T-helper 2 cell treated with Interferon-gamma antibody and Interleukin-4, amounts not matched to agents 5 μg/mL and 100 μg/mL, for 36 hours (primary cell): ENCODE measurements around the gene EID3.
"Not testable (repeated sequence)": the region's sequence is repeated elsewhere in the genome, so short reads cannot be mapped to it uniquely, and the experiment has no call there.

ENCODE experiments used
- DNase-seq: peaks from one replicate; pipeline ENCODE4 v3.0.0; 2021; ENCODE audit warnings: low spot score
- H3K27ac Mint-ChIP-seq: one replicate; pipeline ENCODE4 v1.8.0; 2021; ENCODE audit warnings: mild to moderate bottlenecking, mixed read lengths
- H3K27me3 Mint-ChIP-seq: one replicate; pipeline ENCODE4 v1.8.0; 2021; ENCODE audit warnings: low read depth, mixed read lengths
- H3K36me3 Mint-ChIP-seq: one replicate; pipeline ENCODE4 v1.8.0; 2021; ENCODE audit warnings: low read depth, mixed read lengths
- H3K4me1 Mint-ChIP-seq: one replicate; pipeline ENCODE4 v1.8.0; 2021; ENCODE audit warnings: low read depth, mixed read lengths
- H3K4me3 Mint-ChIP-seq: one replicate; pipeline ENCODE4 v1.8.0; 2022; ENCODE audit warnings: mild to moderate bottlenecking, moderate library complexity, mixed read lengths
- H3K9me3 Mint-ChIP-seq: one replicate; pipeline ENCODE4 v1.8.0; 2021; ENCODE audit warnings: mixed read lengths

Gene EID3

DNA sequence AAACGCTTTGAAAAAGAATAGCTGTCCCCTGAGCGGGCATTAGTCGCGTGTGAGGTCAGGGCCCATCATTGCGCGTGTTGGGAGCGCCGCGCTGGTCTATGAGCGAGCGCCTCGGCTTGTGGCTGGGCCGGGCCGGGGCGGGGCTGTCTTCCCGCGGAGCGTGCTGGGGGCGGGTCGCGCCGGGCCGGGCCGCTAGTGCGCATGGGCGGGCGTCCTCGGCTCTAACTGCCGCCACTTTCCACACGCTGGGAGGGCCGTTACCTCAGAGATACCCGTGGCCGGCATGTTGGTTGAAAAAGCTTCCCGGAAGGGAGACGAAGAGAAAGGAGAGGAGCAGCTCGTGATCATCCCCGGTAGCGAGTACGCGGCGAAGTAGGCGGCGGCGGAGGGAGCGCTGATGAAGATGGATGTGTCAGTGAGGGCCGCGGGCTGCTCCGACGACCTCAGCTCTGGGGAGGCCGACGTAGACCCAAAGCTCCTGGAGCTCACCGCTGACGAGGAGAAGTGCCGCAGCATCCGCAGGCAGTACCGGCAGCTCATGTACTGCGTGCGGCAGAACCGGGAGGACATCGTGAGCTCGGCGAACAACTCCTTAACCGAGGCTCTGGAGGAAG, at the start of gene EID3:
EID3 (plus strand) TSS at position 202 of the 614 bp plus-strand sequence; CDS start at position 398, 196 bp downstream.
- peak within 1 kb of the TSS; percentile 85 for H3K4me3 Mint-ChIP-seq
- peak; percentile 94 for DNase-seq
- H3K4me1 Mint-ChIP-seq = peaks cover 68% of the 10 kb centered on the region
- no peaks in the 10 kb centered on the region for H3K27me3 Mint-ChIP-seq
- peaks cover 35% of the 10 kb centered on the region for H3K36me3 Mint-ChIP-seq
- H3K27ac Mint-ChIP-seq = peak within 1 kb of the TSS; percentile 99
- H3K9me3 Mint-ChIP-seq = no peaks in the 10 kb centered on the region

DNA sequence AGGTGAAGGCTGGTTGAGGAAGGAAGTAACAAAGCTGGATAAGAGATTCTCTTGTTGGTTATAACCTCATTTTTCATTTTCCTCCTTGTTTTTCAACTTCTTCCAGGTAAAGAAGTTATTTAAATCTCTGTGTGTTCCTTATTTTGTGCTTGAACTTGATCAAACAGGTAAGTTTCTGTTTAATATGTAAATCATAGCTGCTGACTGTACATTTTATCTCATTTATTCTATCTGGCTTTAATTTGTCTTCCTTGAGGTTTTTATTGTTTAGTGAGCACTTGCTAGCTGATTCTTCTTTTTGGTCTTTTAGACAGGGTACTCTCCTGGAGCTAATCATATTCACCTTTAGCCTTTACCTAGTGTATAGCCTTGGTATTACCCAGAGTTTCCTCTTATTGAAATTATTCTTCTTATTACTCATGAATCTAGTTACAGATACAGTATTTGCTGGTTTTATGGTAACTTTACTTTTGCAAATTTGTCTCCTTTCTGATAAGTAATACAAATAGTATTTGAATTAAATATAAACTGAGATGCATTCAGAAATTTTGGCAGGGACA, 45.5 kb upstream of the EID3 start:
- no peak for DNase-seq
- no peaks in the 10 kb centered on the region for H3K36me3 Mint-ChIP-seq
- H3K4me3 Mint-ChIP-seq = no peak overlapping the region
- H3K9me3 Mint-ChIP-seq = no peaks in the 10 kb centered on the region
- H3K4me1 Mint-ChIP-seq = no peaks in the 10 kb centered on the region
- H3K27me3 Mint-ChIP-seq = peaks cover 4% of the 10 kb centered on the region
- no peak overlapping the region for H3K27ac Mint-ChIP-seq

DNA sequence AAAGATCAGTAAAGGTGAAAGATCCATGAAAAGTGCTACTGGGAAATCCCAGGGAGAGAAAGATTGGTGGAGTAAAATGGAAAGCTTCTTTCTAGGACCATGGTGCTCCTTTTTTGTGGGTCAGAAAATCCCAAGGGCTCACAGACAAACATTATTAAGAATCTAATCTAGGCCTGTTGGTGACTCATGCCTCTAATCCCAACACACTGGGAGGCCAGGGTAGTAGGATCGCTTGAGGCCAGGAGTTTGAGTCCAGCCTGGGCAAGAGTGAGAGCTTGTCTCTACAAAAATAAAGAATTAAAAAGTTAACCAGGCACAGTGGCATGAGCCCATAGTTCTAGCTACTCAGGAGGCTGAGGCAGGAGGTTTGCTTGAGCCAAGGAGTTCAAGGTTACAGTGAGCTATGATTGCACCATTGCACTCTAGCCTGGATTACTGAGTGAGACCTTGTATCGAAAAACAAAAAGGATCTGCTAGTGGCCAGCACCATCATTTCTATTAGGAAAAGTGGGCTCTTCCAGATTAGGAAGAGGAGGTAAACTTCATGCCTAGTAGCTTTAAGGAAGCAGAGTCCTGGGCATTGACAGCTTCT, 45.0 kb upstream of the EID3 start:
- no peaks in the 10 kb centered on the region for H3K9me3 Mint-ChIP-seq
- H3K27ac Mint-ChIP-seq = no peak overlapping the region
- H3K4me3 Mint-ChIP-seq = no peak overlapping the region

GRCh38 chr12:104263026-104263425, 40.5 kb upstream of the EID3 start:
- Mint-ChIP-seq H3K27me3 (no peaks in the 10 kb centered on the region), H3K27ac (no peak overlapping the region), H3K9me3 (no peaks in the 10 kb centered on the region), H3K36me3 (no peaks in the 10 kb centered on the region), H3K4me3 (no peak overlapping the region), H3K4me1 (peaks cover 4% of the 10 kb centered on the region)
- DNase-seq = no peak

More for the DNA sequence above, 45.0 kb upstream of the EID3 start:
- H3K36me3 Mint-ChIP-seq = no peaks in the 10 kb centered on the region
- H3K4me1 Mint-ChIP-seq = peaks cover 4% of the 10 kb centered on the region
- no peak for DNase-seq
- H3K27me3 Mint-ChIP-seq = peaks cover 4% of the 10 kb centered on the region

DNA sequence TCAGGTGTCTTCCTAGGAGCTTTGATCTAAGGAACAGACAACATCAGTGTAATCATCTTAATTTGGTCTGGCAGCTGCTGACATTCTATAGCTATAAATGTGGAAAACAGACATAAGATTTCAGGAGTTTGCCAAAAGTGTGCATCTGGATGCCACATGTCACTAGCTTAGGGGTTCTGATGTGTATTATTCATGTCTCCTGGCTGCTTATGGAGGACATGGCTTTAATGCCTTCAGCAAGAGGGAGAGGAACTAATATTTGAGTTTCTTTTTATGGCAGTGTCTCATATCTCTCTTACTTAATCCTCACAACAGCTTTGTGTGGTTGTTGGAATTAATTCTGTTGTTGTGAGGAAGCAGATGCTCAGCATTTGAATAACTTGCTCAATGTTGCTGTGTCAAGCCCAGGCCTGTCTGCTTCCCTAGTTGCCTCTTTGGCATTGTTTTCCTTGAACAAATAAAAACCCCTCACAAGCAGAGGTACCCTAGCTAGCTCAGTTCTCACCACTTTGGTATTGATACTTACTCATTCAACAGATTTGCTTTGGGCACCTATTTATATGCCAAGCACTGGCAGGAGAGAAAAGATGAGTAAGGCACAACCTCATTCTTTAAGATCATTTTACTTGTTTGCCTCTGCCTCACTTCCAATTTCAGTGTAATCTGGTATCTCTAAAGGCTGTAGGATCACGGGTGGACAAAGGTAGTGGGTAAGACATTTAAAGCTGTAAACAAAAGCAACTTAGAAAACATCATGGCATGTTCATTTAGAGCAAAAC, 39.8 kb upstream of the EID3 start:
- Mint-ChIP-seq H3K36me3 (no peaks in the 10 kb centered on the region), H3K27ac (no peak overlapping the region), H3K27me3 (no peaks in the 10 kb centered on the region), H3K4me1 (peaks cover 4% of the 10 kb centered on the region), H3K9me3 (no peaks in the 10 kb centered on the region), H3K4me3 (no peak overlapping the region)
- no peak for DNase-seq

GRCh38 chr12:104265436-104265835, 38.1 kb upstream of the EID3 start:
- H3K27me3 Mint-ChIP-seq, DNase-seq, H3K36me3 Mint-ChIP-seq, H3K4me1 Mint-ChIP-seq, H3K9me3 Mint-ChIP-seq, H3K27ac Mint-ChIP-seq, H3K4me3 Mint-ChIP-seq: not testable (repeated sequence)

DNA sequence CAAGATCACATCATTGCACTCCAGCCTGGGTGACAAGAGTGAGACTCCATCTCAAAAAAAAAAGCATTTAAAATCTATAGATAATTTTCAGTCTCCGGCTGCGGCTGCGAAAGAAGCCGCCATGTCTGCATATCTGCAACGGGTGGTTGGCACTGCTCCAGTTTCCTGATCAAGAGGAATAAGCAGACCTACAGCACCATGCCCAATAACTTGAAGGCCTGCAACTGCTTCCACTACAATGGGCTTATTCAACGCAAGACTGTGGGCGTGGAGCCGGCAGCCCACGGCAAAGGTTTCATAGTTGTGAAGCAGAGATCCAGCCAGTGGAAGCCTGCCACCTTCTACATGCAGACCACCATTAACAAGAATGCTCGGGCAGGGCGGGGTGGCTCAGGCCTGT, 30.6 kb upstream of the EID3 start:
- Mint-ChIP-seq H3K27ac (no peak overlapping the region), H3K4me1 (peaks cover 9% of the 10 kb centered on the region), H3K4me3 (no peak overlapping the region)

GRCh38 chr12:104273503-104273902, 30.0 kb upstream of the EID3 start:
- Mint-ChIP-seq H3K36me3 (no peaks in the 10 kb centered on the region), H3K27ac (no peak overlapping the region), H3K4me1 (peaks cover 9% of the 10 kb centered on the region), H3K9me3 (no peaks in the 10 kb centered on the region), H3K27me3 (no peaks in the 10 kb centered on the region), H3K4me3 (no peak overlapping the region)
- no peak for DNase-seq

More for the DNA sequence above, 30.6 kb upstream of the EID3 start:
- DNase-seq = no peak
- Mint-ChIP-seq H3K27me3 (no peaks in the 10 kb centered on the region), H3K36me3 (no peaks in the 10 kb centered on the region), H3K9me3 (no peaks in the 10 kb centered on the region)

- Mint-ChIP-seq H3K4me3 (no peak overlapping the region), H3K36me3 (no peaks in the 10 kb centered on the region), H3K27me3 (no peaks in the 10 kb centered on the region), H3K4me1 (peaks cover 9% of the 10 kb centered on the region), H3K9me3 (no peaks in the 10 kb centered on the region), H3K27ac (no peak overlapping the region)
- DNase-seq = no peak
These were observed 28.7 kb upstream of the EID3 start for GRCh38 chr12:104274811-104275210.

DNA sequence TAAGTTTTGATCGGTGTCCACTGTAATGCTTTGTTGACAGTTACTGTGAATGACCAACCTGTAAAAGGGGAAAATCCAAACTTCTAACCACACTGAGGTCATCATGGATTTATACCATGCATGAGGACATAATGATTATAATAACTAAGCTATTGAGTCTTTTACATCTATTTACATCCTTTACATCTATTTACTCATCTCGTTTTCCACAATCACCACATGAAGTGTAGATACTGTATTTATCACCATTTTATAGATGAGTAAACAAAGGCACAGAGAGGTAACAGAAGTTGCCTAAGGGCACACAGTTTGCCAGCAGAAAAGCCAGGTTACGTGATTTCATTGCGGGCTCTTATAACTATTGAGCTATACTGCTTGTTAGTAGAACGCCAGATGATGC, 27.9 kb upstream of the EID3 start:
- H3K4me1 Mint-ChIP-seq = peaks cover 9% of the 10 kb centered on the region
- no peak overlapping the region for H3K27ac Mint-ChIP-seq
- no peaks in the 10 kb centered on the region for H3K27me3 Mint-ChIP-seq
- H3K4me3 Mint-ChIP-seq = peak overlapping the region; percentile 73
- no peak for DNase-seq
- H3K36me3 Mint-ChIP-seq = no peaks in the 10 kb centered on the region
- no peaks in the 10 kb centered on the region for H3K9me3 Mint-ChIP-seq

DNA sequence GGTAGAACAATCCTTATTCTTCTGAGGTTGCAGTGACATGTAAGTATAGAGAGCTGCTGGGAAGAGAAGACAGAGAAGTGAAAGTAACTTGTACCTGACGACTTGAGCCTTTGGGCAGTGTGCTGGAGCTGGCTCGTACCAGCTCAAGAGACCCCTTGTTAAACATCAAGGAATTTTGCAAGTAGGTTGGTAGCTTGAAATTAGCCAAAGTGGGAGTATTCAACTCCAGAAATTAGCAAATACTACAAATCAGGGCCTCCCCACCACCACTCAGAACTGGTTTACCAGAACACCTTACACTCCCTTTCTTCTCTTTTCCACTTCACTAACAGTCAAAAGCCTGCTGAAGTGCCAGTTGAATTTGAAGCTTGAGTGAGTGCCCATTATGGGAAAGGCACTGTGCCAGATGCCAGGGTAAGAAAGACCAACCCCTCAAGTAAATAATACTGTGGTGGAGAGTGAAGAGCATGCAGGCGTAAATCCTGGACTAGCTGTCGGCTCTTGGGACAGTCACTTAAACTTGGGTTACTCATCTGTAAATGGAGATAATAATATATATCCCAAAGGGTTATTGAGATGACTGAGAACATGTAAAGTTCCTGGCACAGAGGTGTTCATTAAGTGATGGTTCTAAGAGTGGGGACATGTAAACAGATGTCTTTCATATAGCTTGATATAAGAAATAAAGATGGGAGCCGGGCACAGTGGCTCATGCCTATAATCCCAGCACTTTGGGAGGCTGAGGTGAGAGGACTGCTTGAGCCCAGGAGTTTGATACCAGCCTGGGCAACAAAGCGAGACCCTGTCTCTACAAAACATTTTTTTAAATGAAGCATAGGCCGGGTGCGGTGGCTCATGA, 27.0 kb upstream of the EID3 start:
- H3K4me1 Mint-ChIP-seq = peaks cover 9% of the 10 kb centered on the region
- H3K4me3 Mint-ChIP-seq = peak overlapping the region; percentile 73
- no peaks in the 10 kb centered on the region for H3K9me3 Mint-ChIP-seq
- H3K36me3 Mint-ChIP-seq = no peaks in the 10 kb centered on the region
- no peaks in the 10 kb centered on the region for H3K27me3 Mint-ChIP-seq
- DNase-seq = no peak
- peak overlapping the region; percentile 50 for H3K27ac Mint-ChIP-seq

- Mint-ChIP-seq H3K27ac (no peak overlapping the region), H3K36me3 (no peaks in the 10 kb centered on the region), H3K4me3 (no peak overlapping the region), H3K9me3 (no peaks in the 10 kb centered on the region), H3K4me1 (peaks cover 9% of the 10 kb centered on the region), H3K27me3 (no peaks in the 10 kb centered on the region)
- no peak for DNase-seq
These were observed 24.4 kb upstream of the EID3 start for GRCh38 chr12:104279164-104279563.

GRCh38 chr12:104280111-104280510, 23.4 kb upstream of the EID3 start:
- no peak for DNase-seq
- no peak overlapping the region for H3K4me3 Mint-ChIP-seq
- H3K4me1 Mint-ChIP-seq = peaks cover 10% of the 10 kb centered on the region
- no peaks in the 10 kb centered on the region for H3K36me3 Mint-ChIP-seq
- no peaks in the 10 kb centered on the region for H3K9me3 Mint-ChIP-seq
- H3K27me3 Mint-ChIP-seq = no peaks in the 10 kb centered on the region
- H3K27ac Mint-ChIP-seq = no peak overlapping the region
